Thyroid gland (tissue), 4 donors: Measurements from ENCODE around the gene XRN2.

Source experiments
- POLR2A ChIP-seq, 2 donors: fragments of 450-650 bp; IDR thresholded peaks; one replicate each; pipeline ENCODE4 v1.6.1; 2017; ENCODE audit warnings: antibody characterized with exemption in 2 of 2, mild to moderate bottlenecking in 2 of 2, moderate library complexity in 1 of 2
- TF ChIP-seq, protein P1 (sequence below), 6 experiments: fragments of 200-600 bp in 3 of 6; fragments of 450-650 bp in 3 of 6; sonication (generic) in 3 of 6; IDR thresholded peaks; one replicate each; pipeline ENCODE4 v1.5.1; 2016 to 2019; ENCODE audit warnings: antibody characterized with exemption in 6 of 6, mild to moderate bottlenecking in 2 of 6, inconsistent platforms in 1 of 6, moderate library complexity in 1 of 6

GRCh38 chr20:21286775-21287174, 16.4 kb upstream of the XRN2 start:
- TF ChIP-seq, protein P1, sequence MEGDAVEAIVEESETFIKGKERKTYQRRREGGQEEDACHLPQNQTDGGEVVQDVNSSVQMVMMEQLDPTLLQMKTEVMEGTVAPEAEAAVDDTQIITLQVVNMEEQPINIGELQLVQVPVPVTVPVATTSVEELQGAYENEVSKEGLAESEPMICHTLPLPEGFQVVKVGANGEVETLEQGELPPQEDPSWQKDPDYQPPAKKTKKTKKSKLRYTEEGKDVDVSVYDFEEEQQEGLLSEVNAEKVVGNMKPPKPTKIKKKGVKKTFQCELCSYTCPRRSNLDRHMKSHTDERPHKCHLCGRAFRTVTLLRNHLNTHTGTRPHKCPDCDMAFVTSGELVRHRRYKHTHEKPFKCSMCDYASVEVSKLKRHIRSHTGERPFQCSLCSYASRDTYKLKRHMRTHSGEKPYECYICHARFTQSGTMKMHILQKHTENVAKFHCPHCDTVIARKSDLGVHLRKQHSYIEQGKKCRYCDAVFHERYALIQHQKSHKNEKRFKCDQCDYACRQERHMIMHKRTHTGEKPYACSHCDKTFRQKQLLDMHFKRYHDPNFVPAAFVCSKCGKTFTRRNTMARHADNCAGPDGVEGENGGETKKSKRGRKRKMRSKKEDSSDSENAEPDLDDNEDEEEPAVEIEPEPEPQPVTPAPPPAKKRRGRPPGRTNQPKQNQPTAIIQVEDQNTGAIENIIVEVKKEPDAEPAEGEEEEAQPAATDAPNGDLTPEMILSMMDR (IDR thresholded peaks at IDR 0.05) = no peak
- TF ChIP-seq POLR2A (IDR thresholded peaks at IDR 0.05) = no peak
